Mucosa of gallbladder (tissue), 1 donor: ENCODE data around the gene PARVB. TPM values are rescaled to one million over a fixed set of nuclear protein-coding genes. Genes with fewer than 3 reads are reported as not detected.

ENCODE experiments used
- DNase-seq: peaks from one replicate; pipeline ENCODE4 v3.0.0-alpha.2; 2020; ENCODE audit warnings: low spot score
- total RNA-seq: library from RNA; stranded (reverse); gene quantifications from one replicate; pipeline ENCODE4 v1.2.1, GENCODE V29; 2021
- donor health status: DM: no; HTN: no; CAD: no.

PARVB gene, protein sequence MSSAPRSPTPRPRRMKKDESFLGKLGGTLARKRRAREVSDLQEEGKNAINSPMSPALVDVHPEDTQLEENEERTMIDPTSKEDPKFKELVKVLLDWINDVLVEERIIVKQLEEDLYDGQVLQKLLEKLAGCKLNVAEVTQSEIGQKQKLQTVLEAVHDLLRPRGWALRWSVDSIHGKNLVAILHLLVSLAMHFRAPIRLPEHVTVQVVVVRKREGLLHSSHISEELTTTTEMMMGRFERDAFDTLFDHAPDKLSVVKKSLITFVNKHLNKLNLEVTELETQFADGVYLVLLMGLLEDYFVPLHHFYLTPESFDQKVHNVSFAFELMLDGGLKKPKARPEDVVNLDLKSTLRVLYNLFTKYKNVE
- total RNA-seq = 16.5 TPM

DNA sequence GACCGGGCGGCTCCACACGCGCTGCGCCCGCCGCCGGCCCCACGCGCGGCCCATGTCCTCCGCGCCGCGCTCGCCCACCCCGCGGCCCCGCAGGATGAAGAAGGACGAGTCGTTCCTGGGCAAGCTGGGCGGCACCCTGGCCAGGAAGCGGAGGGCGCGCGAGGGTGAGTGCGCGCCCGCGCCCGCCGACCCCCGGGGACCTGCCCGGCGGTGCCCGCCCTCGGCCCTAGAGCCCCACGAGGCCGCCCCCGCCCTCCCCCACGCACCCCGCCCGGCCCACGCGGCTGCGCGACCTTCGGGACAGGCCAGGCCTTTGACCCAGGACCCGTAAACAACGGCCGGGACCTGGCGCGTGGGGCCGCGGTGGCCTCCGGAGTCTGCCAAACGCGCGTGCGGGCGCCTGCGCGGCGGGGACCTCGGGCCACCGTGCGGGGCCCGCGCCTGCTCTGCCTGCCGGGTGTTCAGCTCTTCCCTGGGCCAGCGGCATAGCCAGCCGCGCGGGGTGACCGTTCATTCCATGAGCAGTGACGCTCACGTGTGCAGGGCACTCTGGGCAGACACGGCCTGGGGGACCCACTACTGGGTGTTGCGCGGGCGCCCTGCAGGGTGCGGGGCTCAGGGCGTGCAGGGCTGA, at the start of gene PARVB:
Gene PARVB (plus strand): TSS at position 15 of the 634 bp plus-strand sequence. CDS start 38 bp downstream, at position 53.
- DNase-seq = no peak

DNA sequence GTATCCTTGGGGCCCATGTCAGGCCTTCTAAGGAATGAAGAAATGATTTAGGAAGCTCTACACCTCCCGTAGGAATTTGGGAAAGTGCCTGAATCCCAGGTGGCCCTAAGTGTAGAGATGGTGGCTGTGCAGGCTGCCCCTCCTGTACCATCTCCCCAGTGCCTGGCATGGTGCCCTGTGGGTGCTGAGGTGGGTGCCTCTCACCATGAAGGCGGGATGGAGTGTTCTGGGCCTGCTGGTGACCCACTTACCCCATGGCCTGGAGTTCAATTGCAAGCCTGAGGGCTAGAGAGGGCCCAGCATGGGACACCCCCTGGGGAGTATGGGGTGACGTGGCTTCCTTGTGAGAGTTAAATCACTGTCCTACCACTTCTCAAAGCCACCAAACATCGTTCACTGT, 49.1 kb upstream of the PARVB start:
- DNase-seq = no peak

DNA sequence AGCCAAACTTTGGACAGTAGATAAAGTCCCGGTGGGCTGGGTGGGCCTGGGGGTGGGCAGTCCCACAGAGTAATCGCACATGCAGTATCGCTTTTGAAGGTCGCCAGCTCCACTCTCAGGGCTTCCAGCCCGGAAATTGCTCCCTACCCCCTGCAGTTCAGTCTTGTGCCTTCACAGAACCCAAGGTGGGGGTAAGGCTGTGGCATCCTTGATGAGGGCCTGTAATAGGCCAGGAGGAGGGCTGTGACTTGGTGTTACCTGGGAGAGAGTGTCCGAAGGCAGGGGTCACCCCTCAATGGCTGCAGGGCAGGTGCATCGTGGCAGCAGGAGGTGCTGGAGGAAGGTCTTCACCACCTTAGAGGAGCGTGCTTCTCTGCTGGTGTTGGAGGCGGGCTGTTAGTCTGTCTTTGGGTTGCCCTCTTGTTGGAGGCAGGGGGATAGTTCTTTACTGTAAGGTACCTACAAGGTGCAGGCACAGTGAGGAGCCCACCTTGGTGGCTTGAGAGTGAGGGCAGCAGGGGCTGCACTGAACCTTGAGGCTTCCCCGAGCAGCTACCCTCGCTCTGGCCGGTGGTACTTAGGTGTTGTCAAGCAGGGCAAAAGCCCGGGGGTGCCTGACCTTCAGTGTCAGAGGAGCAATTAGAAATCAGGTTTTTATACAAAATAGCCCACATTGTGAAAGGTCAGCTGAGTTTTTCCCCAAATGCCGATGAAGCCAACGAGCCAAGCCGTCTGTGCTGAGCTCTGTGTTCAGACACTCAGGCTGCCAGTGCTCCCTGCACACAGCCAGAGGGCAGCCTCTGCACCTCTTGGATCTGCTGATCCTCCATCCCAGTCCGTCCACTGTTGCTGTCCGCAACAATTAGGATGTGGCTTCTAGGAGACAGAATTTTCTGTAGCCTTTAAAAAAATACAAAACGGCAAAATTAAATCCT, 47.0 kb upstream of the PARVB start:
- DNase-seq = no peak

DNA sequence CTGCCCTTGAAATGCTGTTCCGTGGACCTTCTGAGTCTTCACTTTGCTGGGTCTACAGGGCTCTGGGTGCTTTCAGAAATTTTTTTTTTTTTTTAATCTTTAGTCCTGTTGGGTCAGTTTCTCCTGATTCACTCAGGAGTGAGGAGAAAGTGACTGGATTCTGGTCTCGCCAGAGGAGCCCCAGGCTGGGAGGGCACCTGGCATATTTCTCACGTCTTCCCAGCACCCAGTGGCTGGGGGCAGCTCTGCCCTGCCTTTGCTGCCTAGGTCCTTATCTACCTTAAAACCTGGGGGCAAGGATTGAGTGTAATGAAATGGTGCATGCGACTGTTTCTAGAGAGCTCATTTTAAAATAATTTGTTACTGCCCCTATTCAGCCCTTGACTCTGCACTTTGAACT, 45.5 kb upstream of the PARVB start:
- no peak for DNase-seq

DNA sequence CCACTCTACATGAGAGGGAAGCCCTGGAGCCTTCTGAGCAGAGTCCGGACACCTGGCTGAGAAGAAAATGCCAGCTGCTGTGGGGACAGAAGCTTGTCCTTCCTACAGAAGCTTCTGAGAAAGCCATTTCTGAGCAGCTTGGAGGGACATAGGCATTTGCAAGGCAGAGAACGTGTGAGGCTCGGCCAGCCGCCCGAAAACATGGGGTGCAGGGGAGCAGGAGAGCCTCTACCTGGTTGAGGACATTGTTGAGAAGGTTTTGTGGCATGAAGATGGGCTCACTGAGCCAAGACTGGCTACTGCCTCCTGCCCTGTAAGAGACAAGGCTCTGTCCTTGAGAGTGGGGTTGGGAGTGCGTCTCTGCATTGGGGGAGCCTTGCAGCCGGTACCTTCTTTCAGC, 43.5 kb upstream of the PARVB start:
- DNase-seq = no peak

DNA sequence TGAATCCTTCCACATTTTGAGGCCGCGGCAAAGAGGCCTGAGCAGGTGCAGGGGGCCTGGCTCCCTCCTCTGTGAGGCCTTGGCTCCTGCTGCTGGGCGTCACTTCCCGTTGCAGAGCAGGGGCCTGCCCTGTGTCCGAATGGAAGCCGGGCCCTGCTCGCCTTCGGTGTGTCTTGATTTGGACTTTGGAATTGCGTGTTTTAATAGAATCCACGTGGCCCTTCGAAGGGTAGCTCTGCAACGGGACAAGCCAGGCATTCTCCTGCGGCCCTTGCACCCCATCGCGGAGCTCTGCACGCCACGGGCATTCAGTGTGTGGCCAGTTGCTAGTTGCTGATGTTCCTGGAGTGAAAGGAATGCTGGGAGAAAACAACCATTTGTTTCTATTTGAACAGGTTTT, 43.1 kb upstream of the PARVB start:
- DNase-seq = no peak

DNA sequence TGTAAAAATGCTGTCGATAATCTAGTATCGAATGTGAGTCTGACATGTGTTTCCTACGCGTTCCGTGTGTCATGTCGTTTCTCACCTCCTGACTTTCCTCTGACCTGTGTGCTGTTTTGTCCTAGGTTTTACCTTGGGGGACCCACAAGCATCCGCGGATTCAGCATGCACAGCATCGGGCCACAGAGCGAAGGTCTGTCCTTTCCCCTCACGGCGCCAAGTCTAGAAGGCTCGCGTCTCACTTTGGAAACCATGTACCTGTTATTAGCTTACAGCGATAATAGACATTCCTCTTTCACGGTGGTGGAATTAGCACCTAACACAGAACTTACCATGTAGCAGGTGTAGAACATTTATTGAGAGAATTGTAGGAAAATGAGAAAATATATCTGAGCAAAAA, 40.3 kb upstream of the PARVB start:
- DNase-seq = no peak

DNA sequence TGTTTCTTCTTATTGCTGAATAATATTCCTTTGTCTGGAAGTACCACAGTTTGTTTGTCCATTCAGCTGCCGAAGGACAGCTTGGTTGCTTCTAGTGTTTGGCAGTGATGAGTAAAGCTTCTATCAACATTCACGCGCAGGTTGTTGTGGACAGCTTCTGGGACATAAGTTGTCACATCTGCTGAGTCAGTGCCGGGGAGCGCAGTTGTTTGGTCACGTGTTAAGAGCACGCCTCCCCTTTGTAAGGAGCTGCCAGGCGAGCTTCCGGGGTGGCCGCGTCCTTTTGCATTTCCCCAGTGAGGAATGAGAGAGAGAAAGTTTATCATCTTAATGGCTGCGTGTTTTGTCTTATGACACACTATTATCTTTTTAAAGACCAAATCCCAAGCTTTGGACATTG, 38.6 kb upstream of the PARVB start:
- DNase-seq = no peak

DNA sequence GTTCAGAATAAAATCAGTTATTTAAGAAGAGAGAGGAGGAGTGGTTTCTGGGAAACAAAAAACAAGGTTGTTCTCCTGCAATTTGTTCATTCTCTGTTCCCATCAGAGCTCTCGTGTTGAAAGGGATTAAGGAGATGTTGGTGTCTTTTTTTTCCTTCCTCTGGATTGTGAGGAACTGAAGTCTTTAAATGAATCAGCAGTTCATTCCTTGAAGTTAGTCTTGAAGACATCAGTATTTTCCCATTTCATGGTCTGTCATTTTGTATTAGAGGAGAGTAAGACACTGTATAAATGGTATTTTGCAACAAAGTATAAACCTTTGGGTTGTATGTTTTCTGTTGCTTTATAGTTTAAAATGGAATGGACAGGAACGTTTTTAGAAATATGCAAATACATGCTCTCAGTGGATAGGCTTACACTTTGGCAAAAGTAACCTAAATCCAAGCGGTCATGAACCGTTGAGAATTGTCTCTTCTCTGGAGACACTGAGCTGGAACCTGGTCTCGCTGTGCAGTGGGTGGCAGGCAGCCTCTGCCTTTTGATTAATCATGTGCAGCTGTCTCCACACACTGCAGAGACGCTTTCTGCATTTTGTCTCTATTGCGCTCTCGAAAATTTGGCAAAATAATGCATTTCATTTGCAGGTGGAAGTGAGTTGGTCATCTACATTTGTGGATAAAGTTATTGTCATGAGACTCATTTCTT, 35.8 kb upstream of the PARVB start:
- DNase-seq = no peak

DNA sequence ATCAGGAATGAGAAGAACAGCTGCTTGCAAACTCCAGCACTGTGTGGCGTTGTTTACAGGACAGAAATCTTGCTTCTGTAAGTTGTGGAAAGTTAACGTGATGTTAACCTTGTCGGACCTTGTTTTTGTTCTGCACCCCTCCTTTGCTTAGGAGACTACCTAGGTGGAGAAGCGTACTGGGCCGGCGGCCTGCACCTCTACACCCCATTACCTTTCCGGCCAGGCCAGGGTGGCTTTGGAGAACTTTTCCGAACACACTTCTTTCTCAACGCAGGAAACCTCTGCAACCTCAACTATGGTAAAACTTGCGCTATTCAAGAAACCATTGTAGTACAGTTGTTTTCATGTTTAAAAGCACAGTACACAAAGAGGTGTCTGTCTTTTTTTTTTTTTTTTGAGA, 35.1 kb upstream of the PARVB start:
- DNase-seq = no peak

DNA sequence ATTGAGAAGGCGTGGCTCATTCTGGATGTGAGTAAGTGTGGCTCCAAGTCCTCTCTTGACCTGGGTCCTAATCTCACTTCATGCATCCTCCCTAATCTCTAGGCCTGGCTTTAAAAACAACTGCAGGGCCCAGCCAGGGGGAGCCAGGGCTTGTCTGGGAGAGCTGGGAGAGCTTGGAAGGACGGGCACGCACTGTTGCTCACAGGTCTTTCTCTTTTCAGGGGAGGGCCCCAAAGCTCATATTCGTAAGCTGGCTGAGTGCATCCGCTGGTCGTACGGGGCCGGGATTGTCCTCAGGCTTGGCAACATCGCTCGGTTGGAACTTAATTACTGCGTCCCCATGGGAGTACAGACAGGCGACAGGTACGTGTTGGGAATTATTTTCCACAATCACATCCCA, 34.1 kb upstream of the PARVB start:
- DNase-seq = no peak

DNA sequence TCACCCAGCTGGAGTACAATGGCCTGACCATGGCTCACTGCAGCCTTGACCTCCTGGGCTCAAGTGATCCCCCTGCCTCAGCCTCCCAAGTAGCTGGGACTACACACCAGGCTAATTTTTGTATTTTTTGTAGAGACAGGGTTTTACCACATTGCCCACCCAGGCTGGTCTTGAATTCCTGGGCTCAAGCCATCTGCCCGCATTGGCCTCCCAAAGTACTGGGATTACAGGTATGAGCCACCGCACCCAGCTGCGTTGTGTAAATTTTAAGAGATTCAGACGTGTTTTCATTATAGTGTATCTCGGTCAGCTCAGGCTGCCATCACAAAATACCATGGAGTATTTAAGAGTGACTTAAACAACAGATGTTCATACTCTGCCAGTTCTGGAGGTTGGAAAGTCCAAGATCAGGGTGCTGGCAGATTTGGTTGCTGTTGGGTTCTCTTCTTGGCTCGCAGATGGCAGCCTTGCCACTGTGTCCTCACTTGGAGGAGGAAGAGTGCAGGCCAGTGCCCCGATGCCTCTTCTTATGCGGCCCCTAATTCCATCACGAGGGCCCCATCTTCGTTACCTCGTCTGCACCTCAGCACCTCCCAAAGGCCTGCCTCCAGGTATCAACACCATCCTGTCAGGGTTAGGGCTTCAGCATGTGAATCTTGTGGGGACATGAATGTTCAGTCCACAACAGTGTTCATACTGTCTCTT, 32.6 kb upstream of the PARVB start:
- DNase-seq = no peak

DNA sequence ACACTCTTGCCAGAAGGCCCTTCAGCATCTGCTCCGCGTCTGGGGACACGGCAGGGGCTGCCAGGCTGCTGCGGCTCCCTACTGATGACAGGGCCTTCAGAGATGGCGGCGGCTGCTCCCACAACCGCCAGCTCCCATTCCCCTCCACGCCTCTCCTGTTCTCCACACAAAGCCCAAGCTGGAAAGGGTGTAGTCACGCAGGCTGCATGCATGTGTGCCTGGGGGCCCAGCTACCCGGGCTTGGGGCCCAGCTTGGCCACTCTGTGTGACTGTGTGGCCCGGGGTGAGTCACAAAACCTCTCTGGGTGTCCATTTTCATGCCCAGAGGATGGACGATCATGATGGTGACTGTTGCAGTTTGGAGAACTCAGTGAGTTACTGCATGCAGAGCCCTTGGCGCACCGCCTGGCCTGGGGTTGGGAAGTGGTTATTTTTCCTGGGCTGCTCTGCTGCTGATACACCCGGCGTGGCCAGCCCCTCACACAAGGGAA, 31.7 kb upstream of the PARVB start:
- DNase-seq = no peak

DNA sequence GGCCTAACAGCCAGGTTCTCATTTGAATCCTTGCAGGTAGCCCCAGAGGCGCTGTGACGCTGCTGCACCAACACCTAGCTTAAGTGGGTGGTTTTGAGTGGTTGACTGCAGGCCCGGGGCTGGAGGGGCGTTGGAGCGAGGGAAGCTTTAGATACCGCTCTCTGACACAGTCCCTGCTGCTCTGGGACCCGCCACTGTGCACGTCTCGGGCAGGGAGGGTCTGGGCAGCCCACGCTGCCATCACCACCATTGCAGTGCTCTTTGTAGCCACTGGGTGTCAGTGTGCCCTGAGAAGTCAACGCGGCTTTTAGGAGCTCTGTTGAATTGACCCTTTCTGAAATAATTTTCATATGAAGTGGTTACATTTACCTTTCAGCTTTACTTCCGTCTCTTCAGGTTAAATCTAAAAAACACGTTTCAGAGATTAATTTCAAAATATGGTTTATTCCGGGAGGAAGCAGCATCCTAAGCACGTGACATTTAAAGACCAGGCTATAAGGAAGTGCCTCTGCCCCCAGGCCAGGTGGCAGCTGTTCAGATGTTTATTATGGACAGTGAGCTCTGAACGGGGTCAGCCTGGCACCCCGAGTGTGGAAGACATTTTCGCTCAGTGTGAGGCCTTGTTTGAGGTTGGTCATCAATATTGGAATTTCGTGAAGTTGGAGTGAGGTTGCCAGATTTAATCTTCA, 30.9 kb upstream of the PARVB start:
- peak; percentile 47 for DNase-seq

DNA sequence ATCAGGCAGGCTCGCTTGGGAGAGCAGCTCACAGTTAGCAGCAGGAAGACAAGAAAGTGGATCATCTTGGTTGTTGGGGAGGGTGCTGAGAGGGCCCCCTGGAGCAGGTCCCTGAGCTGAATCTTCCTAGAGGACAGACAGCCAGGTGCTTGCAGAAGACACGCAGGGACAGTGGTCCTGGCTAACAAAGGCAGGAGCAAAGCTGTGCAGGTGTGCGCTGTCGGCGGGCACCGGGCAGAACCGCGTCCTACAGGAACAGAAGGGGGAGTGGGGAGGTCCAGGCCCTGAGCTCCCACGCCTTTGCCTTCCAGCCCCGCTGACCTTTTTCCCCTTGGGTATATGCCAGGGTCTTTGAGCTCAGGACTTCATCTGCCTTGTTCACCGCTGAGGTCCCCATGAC, 30.1 kb upstream of the PARVB start:
- DNase-seq = no peak

DNA sequence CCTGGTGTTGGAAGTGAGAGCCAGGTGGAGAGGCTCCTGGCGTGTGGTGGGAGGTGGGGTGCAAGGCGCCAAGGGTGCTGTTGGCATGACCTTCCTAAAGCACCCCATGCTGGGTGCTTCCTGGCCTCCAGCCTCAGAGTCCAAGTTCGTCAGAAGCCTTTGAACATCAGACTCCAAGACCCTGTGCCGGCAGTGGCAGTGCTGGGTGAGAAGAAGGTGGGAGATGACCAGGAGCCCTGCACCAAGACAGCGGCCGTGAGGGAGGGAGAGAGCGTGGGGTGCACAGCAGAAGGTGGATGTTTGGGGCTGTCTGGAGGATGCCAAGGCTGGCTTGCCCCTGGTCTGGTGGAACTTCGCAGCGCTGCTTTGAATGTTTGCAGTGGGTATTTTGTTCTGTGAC, 29.7 kb upstream of the PARVB start:
- no peak for DNase-seq

DNA sequence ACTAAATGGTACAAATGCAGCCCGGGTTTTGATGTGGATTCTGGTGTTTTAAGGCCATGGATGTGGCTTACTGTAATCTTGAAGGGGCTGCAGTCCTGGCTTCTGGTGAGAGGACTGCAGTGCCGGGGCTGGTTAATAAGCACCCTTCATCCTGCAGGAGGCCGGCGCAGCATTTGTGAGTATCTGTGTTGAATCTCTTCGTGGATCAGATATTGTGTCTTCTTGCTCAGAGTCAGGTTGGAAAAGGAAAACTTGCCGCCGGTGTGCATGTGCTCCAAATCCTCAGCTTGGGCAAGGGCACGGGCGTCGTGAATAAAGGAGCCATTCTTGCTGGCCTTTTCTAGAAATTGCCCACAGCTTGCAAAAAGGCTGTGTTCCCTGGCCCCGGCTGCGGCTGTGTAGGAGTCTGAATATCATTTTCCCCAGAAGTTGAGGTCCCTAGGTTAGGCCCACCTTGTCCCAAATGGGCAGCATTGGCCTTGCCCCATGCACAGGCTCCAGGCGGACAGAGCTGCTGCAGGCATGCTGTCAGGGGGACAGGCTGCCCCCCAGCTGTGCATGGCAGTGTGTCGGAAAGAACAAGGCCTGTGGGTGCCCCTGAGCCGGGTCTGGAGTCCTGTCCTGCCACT, 28.9 kb upstream of the PARVB start:
- no peak for DNase-seq

DNA sequence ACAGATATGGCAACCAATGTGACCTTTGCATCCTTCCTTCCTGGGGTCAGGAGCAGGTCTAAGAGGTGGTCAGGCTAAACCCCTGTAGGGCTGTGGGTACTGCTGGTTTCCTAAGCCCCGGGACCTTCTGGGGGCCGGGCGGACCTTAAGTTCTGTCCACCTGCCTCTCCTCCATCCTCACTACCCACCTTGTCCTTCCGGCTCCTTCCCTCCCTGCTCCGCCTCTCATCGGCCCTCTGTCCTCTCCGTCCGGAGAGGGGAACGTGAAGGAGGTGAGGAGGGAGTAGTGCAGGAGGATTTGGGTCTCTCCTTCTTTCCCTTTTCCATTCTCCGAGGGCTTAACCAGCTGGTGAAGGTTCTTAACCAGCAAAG, 28.3 kb upstream of the PARVB start:
- no peak for DNase-seq

DNA sequence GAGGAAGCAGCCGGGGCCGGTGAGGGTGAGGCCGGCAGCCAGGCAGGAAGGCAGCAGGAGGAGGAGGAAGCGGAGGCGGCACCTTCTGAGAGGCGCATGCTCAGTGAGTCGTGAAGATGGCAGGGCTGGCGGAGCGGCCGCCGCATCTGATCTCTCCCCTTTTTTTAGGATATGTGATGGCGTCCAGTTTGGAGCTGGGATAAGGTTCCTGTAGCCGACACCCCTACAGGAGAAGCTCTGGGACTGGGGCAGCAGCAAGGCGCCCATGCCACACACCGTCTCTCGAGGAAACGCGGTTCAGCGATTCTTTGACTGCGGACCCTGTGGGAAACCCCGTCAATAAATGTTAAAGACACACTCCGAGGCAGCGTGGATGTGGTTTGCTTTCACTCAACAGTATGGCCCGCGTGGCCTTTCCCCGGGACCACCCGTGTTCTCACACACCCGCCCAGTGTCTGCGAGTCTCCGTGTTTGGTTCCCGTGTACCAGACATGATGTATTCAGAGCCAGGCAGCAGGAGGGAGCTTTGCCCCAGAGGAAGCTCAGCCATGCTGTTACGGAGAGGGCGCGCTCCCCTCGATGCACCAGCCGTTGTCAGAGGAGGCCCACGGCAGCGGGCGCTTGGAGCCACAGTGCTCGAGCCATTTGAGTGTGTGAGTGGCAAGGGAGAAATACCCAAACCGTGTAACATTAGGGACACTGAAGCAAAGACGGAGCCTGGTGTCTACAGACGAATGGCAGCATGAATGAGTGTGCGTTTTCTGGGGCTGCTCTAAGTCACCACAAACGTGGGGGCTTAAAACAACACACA, 27.7 kb upstream of the PARVB start:
- peak; percentile 39 for DNase-seq
